ENCODE data around the gene KASH5. TPM values are rescaled to one million over a fixed set of nuclear protein-coding genes. Genes with fewer than 3 reads are reported as not detected.

KASH5 gene
- total and polyA plus RNA-seq, 2 of the 13 experiments (the other 11 are each of a cell fraction or from before 2014, with no cell fraction given): not detected

DNA sequence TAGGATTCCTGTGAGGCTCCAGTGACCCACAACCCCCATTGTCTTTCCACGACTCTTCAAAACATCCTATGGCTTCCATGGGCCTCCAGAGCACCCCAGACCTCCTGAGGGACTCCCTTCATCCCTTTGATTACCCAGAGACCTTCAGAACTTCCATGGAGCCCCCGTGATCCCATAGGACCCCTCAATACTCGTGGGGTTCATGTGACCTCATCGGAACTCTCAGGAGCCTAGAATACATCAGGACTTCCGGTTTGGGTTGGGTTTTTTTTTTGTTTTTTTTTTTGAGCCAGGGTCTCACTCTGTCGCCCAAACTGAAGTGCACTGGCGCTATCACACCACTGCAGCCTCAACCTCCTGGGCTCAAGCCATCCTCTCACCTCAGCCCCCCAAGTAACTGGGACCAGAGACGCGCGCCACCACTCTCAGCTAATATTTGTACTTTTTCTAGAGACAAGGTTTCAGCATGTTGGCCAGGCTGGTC is 65.8 kb downstream of the KASH5 start (continued):
- TF ChIP-seq SP4 (CRISPR knock-in tag; IDR thresholded peaks at IDR 0.05): no peak; the same call in 1 of the 2 replicates
- TF ChIP-seq ZFP82 (CRISPR knock-in tag; IDR thresholded peaks at IDR 0.05; ENCODE audit: borderline replicate concordance): no peak
- TF ChIP-seq, protein P1, sequence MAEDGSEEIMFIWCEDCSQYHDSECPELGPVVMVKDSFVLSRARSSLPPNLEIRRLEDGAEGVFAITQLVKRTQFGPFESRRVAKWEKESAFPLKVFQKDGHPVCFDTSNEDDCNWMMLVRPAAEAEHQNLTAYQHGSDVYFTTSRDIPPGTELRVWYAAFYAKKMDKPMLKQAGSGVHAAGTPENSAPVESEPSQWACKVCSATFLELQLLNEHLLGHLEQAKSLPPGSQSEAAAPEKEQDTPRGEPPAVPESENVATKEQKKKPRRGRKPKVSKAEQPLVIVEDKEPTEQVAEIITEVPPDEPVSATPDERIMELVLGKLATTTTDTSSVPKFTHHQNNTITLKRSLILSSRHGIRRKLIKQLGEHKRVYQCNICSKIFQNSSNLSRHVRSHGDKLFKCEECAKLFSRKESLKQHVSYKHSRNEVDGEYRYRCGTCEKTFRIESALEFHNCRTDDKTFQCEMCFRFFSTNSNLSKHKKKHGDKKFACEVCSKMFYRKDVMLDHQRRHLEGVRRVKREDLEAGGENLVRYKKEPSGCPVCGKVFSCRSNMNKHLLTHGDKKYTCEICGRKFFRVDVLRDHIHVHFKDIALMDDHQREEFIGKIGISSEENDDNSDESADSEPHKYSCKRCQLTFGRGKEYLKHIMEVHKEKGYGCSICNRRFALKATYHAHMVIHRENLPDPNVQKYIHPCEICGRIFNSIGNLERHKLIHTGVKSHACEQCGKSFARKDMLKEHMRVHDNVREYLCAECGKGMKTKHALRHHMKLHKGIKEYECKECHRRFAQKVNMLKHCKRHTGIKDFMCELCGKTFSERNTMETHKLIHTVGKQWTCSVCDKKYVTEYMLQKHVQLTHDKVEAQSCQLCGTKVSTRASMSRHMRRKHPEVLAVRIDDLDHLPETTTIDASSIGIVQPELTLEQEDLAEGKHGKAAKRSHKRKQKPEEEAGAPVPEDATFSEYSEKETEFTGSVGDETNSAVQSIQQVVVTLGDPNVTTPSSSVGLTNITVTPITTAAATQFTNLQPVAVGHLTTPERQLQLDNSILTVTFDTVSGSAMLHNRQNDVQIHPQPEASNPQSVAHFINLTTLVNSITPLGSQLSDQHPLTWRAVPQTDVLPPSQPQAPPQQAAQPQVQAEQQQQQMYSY (CRISPR knock-in tag; IDR thresholded peaks at IDR 0.05): 0 out of 2 replicates have a peak, but pooled peaks have one; percentile 16
- TF ChIP-seq KAT2B (IDR thresholded peaks at IDR 0.05; ENCODE audit: borderline replicate concordance, low read depth, low read length): no peak
- no peak for TF ChIP-seq NAIF1 (CRISPR knock-in tag; IDR thresholded peaks at IDR 0.05; ENCODE audit: borderline replicate concordance)
- TF ChIP-seq KDM3A (CRISPR knock-in tag; IDR thresholded peaks at IDR 0.05; ENCODE audit: low read depth): no peak
- TF ChIP-seq RFX1 (IDR thresholded peaks at IDR 0.05): no peak
- TF ChIP-seq ZNF83 (CRISPR knock-in tag; IDR thresholded peaks at IDR 0.05; ENCODE audit: borderline replicate concordance): no peak
- no peak for TF ChIP-seq ZFY (CRISPR knock-in tag; IDR thresholded peaks at IDR 0.05)
- no peak for TF ChIP-seq TSC22D2 (CRISPR knock-in tag; IDR thresholded peaks at IDR 0.05; ENCODE audit: borderline replicate concordance)
- TF ChIP-seq U2AF1 (optimal IDR thresholded peaks at IDR 0.05; ENCODE audit: low read depth, low read length): peak; percentile 71
- TF ChIP-seq ZNF337 (CRISPR knock-in tag; IDR thresholded peaks at IDR 0.05; ENCODE audit: borderline replicate concordance, low read depth): no peak
- TF ChIP-seq, protein P2, sequence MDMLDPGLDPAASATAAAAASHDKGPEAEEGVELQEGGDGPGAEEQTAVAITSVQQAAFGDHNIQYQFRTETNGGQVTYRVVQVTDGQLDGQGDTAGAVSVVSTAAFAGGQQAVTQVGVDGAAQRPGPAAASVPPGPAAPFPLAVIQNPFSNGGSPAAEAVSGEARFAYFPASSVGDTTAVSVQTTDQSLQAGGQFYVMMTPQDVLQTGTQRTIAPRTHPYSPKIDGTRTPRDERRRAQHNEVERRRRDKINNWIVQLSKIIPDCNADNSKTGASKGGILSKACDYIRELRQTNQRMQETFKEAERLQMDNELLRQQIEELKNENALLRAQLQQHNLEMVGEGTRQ (IDR thresholded peaks at IDR 0.05; ENCODE audit: low read depth, low read length): no peak
- TF ChIP-seq, protein P2 (CRISPR knock-in tag; IDR thresholded peaks at IDR 0.05; ENCODE audit: borderline replicate concordance): peak; percentile 22; the same call in 1 of the 2 replicates
- no peak for TF ChIP-seq PRPF4 (IDR thresholded peaks at IDR 0.05; ENCODE audit: low read depth, low read length, poor library complexity, severe bottlenecking)
- no peak for TF ChIP-seq TCF7L2 (IDR thresholded peaks at IDR 0.05; ENCODE audit: low read depth, low read length)
- peak; percentile 22; the same call in 1 of the 2 replicates for TF ChIP-seq ZNF607 (CRISPR knock-in tag; IDR thresholded peaks at IDR 0.05; ENCODE audit: borderline replicate concordance)
- no peak for TF ChIP-seq RORA (CRISPR knock-in tag; IDR thresholded peaks at IDR 0.05)

Measured in HepG2 (cell line).